Measurements from ENCODE around the gene SYNCRIP. TPM values are rescaled to one million over a fixed set of nuclear protein-coding genes. Genes with fewer than 3 reads are reported as not detected.

SYNCRIP gene
- total RNA-seq, 1 experiment from 2014 or later, result 189 TPM

DNA sequence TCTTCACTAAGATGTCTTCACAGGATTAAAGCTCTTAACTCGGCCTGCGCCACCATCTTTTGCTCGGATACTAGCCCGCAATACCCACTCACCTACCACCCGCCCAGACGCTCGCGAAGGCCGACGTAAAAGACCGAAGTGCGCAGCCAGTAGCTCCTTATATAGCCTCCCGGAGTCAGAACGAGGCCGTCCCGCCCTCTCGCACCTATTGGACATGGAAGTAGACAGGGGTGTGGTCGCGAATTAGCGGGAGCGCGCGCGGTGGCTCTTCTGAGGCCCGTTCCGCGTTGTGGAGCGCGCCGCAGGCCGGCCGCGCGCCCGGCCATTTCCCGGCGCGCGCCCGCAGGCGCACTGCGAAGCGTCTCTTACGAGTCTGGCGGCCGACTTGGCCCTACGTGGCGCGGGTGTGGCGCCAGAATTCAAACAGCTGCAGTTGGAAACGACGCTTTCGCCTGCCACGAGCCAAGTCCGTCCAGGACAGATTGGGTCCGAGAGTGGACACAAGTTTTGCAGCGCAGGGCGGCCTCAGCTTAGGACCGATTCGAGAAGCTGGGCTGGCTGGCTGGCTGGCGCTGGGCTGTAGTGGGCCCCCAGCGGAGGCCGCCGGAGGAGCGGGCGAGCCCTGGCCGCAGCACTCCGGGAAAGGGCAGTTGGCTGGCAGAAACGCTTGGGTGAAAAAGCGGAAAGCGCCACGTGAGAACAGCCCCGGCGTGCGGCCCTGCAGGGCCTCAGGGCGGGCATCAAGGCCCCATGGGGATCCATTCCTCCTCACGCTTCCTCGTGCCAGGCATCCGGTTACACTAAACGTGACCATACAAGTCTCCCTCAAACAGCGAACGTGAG, 36.1 kb upstream of the SYNCRIP start (continued):
- TF ChIP-seq RAD21 (IDR thresholded peaks at IDR 0.05; ENCODE audit: low read depth), result no peak
- TF ChIP-seq EZH2 (IDR thresholded peaks at IDR 0.05), result no peak
- no peak for TF ChIP-seq CEBPB (IDR thresholded peaks at IDR 0.05; ENCODE audit: low read depth)
- TF ChIP-seq, protein P1, sequence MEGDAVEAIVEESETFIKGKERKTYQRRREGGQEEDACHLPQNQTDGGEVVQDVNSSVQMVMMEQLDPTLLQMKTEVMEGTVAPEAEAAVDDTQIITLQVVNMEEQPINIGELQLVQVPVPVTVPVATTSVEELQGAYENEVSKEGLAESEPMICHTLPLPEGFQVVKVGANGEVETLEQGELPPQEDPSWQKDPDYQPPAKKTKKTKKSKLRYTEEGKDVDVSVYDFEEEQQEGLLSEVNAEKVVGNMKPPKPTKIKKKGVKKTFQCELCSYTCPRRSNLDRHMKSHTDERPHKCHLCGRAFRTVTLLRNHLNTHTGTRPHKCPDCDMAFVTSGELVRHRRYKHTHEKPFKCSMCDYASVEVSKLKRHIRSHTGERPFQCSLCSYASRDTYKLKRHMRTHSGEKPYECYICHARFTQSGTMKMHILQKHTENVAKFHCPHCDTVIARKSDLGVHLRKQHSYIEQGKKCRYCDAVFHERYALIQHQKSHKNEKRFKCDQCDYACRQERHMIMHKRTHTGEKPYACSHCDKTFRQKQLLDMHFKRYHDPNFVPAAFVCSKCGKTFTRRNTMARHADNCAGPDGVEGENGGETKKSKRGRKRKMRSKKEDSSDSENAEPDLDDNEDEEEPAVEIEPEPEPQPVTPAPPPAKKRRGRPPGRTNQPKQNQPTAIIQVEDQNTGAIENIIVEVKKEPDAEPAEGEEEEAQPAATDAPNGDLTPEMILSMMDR (IDR thresholded peaks at IDR 0.05 in 2 of 3, conservative IDR thresholded peaks at IDR 0.05 in 1 of 3; ENCODE audit: borderline replicate concordance in 1 of 3, insufficient read depth in 1 of 3, low read depth in 2 of 3, low read length in 2 of 3), result 0 out of 6 replicates have a peak, but pooled peaks of 1 of the 3 experiments have one; percentile 15
- TF ChIP-seq EZH2phosphoT487 (IDR thresholded peaks at IDR 0.05; ENCODE audit: borderline replicate concordance), result no peak
- no peak for TF ChIP-seq ZNF274 (IDR thresholded peaks at IDR 0.05; ENCODE audit: low read depth, low read length)
- TF ChIP-seq ZFX (IDR thresholded peaks at IDR 0.05), result peak; percentile 83
- TF ChIP-seq, protein P2, sequence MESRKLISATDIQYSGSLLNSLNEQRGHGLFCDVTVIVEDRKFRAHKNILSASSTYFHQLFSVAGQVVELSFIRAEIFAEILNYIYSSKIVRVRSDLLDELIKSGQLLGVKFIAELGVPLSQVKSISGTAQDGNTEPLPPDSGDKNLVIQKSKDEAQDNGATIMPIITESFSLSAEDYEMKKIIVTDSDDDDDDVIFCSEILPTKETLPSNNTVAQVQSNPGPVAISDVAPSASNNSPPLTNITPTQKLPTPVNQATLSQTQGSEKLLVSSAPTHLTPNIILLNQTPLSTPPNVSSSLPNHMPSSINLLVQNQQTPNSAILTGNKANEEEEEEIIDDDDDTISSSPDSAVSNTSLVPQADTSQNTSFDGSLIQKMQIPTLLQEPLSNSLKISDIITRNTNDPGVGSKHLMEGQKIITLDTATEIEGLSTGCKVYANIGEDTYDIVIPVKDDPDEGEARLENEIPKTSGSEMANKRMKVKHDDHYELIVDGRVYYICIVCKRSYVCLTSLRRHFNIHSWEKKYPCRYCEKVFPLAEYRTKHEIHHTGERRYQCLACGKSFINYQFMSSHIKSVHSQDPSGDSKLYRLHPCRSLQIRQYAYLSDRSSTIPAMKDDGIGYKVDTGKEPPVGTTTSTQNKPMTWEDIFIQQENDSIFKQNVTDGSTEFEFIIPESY (IDR thresholded peaks at IDR 0.05; ENCODE audit: extremely low read depth, insufficient replicate concordance, low read length), result peak; percentile 75
- TF ChIP-seq FOSL1 (IDR thresholded peaks at IDR 0.05; ENCODE audit: low read depth), result no peak
- peak; percentile 11; the same call in 1 of the 2 replicates for TF ChIP-seq JUND (IDR thresholded peaks at IDR 0.05)
- peak; percentile 99 for TF ChIP-seq SIN3A (IDR thresholded peaks at IDR 0.05; ENCODE audit: low read depth)

Measured in HCT116 (cell line).